HEK293T (cell line): ENCODE results near the gene SLC20A1.

Experiments
- CTCF ChIA-PET: fragments of 350-600 bp; formaldehyde crosslinking; extraction: SDS; loops from one replicate; lab custom pipeline; 2021; ENCODE audit warnings: antibody characterized with exemption, inconsistent platforms; lab: Yijun Ruan, JAX
- POLR2A ChIA-PET: fragments of 350-600 bp; formaldehyde crosslinking; extraction: SDS; loops from one replicate; lab custom pipeline; 2020; ENCODE audit warnings: antibody characterized with exemption, inconsistent platforms; lab: Yijun Ruan, JAX
- DNase-seq: peaks from one replicate; pipeline ENCODE4 v3.0.0; 2012; ENCODE audit warnings: mixed read lengths; ENCODE audit errors: extremely low spot score
- ARNT ChIP-seq: fragments of 450-650 bp; IDR thresholded peaks from 2 replicates; pipeline ENCODE4 v1.6.1; 2017; ENCODE audit warnings: mild to moderate bottlenecking
- BHLHE40 ChIP-seq: fragments of 450-650 bp; IDR thresholded peaks from 2 replicates; pipeline ENCODE4 v1.6.1; 2016; ENCODE audit warnings: mild to moderate bottlenecking, moderate library complexity, borderline replicate concordance
- CTBP1 ChIP-seq: fragments of 450-650 bp; IDR thresholded peaks from 2 replicates; pipeline ENCODE4 v1.6.1; 2016; ENCODE audit warnings: borderline replicate concordance
- ELF4 ChIP-seq: fragments of 450-650 bp; IDR thresholded peaks from 2 replicates; pipeline ENCODE4 v1.6.1; 2017; ENCODE audit warnings: antibody characterized with exemption
- FOXA1 ChIP-seq: fragments of 450-650 bp; IDR thresholded peaks from 2 replicates; pipeline ENCODE4 v1.6.1; 2016; ENCODE audit warnings: mild to moderate bottlenecking
- FOXK2 ChIP-seq: fragments of 450-650 bp; IDR thresholded peaks from 2 replicates; pipeline ENCODE4 v1.6.1; 2016; ENCODE audit warnings: mild to moderate bottlenecking
- FOXM1 ChIP-seq: fragments of 450-650 bp; IDR thresholded peaks from 2 replicates; pipeline ENCODE4 v1.6.1; 2017; ENCODE audit warnings: mild to moderate bottlenecking, borderline replicate concordance
- HDGF ChIP-seq: fragments of 450-650 bp; IDR thresholded peaks from 2 replicates; pipeline ENCODE4 v1.6.1; 2017; ENCODE audit warnings: antibody characterized with exemption, borderline replicate concordance
- L3MBTL2 ChIP-seq: fragments of 450-650 bp; conservative IDR thresholded peaks from 2 replicates; pipeline ENCODE4 v1.6.1; 2016; ENCODE audit warnings: mild to moderate bottlenecking
- LEF1 ChIP-seq: fragments of 450-650 bp; IDR thresholded peaks from 2 replicates; pipeline ENCODE4 v1.6.1; 2017; ENCODE audit warnings: mild to moderate bottlenecking, borderline replicate concordance
- NFRKB ChIP-seq: fragments of 450-650 bp; IDR thresholded peaks from 2 replicates; pipeline ENCODE4 v1.6.1; 2016; ENCODE audit warnings: mild to moderate bottlenecking, moderate library complexity
- SP1 ChIP-seq: fragments of 450-650 bp; IDR thresholded peaks from 2 replicates; pipeline ENCODE4 v1.6.1; 2017
- SUZ12 ChIP-seq: fragments of 450-650 bp; IDR thresholded peaks from 2 replicates; pipeline ENCODE4 v1.6.1; 2016; ENCODE audit warnings: mild to moderate bottlenecking
- TARDBP ChIP-seq: fragments of 450-650 bp; IDR thresholded peaks from 2 replicates; pipeline ENCODE4 v1.6.1; 2016
- ZNF384 ChIP-seq: fragments of 450-650 bp; IDR thresholded peaks from 2 replicates; pipeline ENCODE4 v1.6.1; 2016
- TF ChIP-seq, protein P1 (sequence below): fragments of 450-650 bp; IDR thresholded peaks from 2 replicates; pipeline ENCODE4 v1.6.1; 2016

Gene SLC20A1

DNA sequence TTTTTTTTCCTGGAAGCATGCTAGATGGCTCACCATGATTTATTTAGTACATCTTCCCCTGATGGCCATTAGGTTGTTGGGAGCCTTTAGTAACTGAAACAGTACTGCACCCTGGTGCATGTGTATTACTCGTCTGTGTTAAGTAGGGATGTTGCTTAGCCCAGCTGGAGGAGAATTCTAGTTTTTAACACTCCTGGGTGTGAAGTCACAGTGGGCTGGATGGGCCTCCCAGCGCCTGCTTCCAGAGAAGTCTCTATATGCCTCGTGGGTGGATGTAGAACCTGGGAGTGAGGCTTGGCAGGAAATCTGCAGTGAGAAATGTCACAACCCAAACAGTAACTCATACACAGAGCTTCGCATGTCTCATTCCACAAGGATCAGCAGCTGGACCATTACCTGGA lies 46.1 kb downstream of the SLC20A1 start:
- ChIA-PET CTCF (interaction anchor here (0.8 to 1.4 kb wide), 4 partner anchors 9 to 92 kb away, joined by 3 to 6 read pairs (median 4); no protein-coding TSS in a partner anchor), POLR2A (interaction anchor here (1.5 kb wide), 1 partner anchor 8 kb away, joined by 3 read pairs; no protein-coding TSS in a partner anchor)
- TF ChIP-seq NFRKB (no peak), SP1 (no peak), CTBP1 (no peak), ELF4 (no peak), ARNT (no peak), BHLHE40 (no peak), FOXA1 (no peak), ZNF384 (no peak), L3MBTL2 (no peak), LEF1 (no peak), FOXK2 (no peak), FOXM1 (no peak), HDGF (no peak)
- no peak for DNase-seq

DNA sequence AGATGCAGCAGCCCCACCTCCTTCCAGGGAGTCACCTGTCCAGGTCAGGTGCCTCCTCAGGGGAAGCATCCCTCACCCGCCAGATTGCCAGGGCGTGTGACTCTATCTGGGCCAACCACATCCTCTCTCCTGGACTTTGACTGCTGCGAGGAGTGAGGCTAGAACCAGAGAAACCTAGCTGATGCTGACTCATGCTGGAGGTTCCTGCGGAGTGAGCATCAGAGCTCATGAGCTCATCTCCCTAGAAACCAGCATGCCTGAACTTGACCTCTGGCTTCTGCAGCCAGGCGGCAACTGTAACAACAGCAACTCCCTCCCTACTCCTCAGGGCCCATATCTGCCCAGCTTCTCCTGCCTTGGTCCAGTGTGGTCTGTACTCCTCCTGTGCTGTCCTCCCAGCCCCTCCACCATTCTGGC lies 46.8 kb downstream of the SLC20A1 start:
- no peak for DNase-seq
- TF ChIP-seq HDGF, result no peak
- TF ChIP-seq ARNT, result no peak
- TF ChIP-seq FOXK2, result no peak
- no peak for TF ChIP-seq FOXA1
- no peak for TF ChIP-seq L3MBTL2
- no peak for TF ChIP-seq FOXM1
- no peak for TF ChIP-seq CTBP1
- no peak for TF ChIP-seq ZNF384
- TF ChIP-seq SP1, result no peak
- TF ChIP-seq, protein P1, sequence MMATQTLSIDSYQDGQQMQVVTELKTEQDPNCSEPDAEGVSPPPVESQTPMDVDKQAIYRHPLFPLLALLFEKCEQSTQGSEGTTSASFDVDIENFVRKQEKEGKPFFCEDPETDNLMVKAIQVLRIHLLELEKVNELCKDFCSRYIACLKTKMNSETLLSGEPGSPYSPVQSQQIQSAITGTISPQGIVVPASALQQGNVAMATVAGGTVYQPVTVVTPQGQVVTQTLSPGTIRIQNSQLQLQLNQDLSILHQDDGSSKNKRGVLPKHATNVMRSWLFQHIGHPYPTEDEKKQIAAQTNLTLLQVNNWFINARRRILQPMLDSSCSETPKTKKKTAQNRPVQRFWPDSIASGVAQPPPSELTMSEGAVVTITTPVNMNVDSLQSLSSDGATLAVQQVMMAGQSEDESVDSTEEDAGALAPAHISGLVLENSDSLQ, result no peak
- no peak for TF ChIP-seq BHLHE40
- TF ChIP-seq LEF1, result no peak
- no peak for TF ChIP-seq SUZ12
- TF ChIP-seq TARDBP, result no peak
- no peak for TF ChIP-seq ELF4
- POLR2A ChIA-PET, result interaction anchor here (1.5 kb wide), 1 partner anchor 9 kb away, joined by 3 read pairs; no protein-coding TSS in a partner anchor
- CTCF ChIA-PET, result interaction anchor here (0.6 to 1.2 kb wide), 4 partner anchors 9 to 92 kb away, joined by 3 to 4 read pairs (median 4); no protein-coding TSS in a partner anchor

DNA sequence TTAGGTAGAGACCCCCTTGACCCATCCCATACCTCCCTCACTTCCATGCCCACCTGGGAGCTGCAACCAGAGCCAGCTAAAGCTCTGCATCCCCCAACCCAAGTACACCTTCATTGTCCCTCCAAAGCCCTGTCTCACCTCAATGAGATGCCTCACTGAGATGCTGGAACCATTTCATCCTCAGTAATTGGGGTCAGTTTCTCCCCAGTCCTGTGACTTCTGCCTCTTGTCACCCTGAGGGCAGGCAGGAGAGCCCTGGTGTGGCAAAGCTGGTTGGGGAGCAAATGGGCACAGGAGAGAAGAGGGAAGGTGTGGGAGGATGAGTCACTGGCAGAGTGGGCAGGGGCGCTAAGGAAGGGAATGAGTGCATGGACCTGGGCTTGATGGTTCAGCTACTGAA lies 47.2 kb downstream of the SLC20A1 start:
- CTCF ChIA-PET, result interaction anchor here (0.6 to 1.2 kb wide), 5 partner anchors 8 to 93 kb away, joined by 3 to 4 read pairs (median 4); no protein-coding TSS in a partner anchor
- TF ChIP-seq TARDBP (no peak), NFRKB (no peak), CTBP1 (no peak), HDGF (no peak), ELF4 (no peak), FOXK2 (no peak)
- TF ChIP-seq, protein P1, result no peak
- POLR2A ChIA-PET, result interaction anchor here (1.5 kb wide), 1 partner anchor 9 kb away, joined by 3 read pairs; no protein-coding TSS in a partner anchor
- no peak for DNase-seq

DNA sequence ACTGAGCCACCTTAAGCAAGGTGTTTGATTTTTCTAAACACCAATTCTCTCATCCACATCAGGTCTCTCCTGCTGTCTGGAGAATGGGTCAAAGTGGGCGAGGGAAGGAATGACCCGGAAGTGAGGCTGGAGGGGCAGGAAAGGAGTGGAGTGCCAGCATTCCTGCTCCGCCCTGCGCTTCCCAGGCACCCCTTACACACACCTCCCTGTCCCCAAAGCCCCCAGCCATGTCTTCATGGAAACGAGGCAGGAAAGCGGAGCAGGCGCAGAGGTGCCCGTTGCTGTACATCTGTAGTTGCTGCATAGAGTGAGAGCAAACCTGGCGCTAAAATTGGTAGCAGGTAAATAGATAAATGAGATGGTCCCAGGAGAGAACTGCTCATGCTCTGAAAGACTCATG lies 47.9 kb downstream of the SLC20A1 start:
- DNase-seq, result no peak
- ChIA-PET CTCF (interaction anchor here (1.0 kb wide), 1 partner anchor 8 kb away, joined by 4 read pairs; no protein-coding TSS in a partner anchor), POLR2A (no interaction called here)
- TF ChIP-seq HDGF (no peak), TARDBP (no peak), ZNF384 (no peak), BHLHE40 (no peak), ELF4 (no peak), CTBP1 (no peak), L3MBTL2 (no peak), NFRKB (no peak), LEF1 (no peak), ARNT (no peak)
- TF ChIP-seq, protein P1, result no peak

DNA sequence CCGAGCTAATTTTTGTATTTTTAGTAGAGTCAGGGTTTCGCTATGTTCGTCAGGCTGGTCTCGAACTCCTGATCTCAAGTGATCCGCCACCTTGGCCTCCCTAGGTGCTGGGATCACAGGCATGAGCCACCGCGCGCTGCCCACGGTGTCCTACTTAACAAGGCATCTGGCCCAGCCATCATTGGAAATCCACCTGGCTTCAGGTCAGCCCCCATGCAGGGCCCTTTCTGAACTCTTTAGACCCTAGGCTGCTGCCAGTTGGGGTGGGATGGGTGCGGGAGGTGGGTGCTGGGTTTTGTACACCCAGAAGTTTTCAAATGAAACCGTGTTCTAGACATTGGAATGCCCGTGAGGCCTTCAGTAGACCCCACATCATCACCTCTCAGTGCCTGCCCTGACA lies 48.4 kb downstream of the SLC20A1 start:
- POLR2A ChIA-PET, result no interaction called here
- TF ChIP-seq SUZ12 (no peak), FOXK2 (no peak), TARDBP (no peak), HDGF (no peak), LEF1 (no peak), ZNF384 (no peak), SP1 (no peak), ELF4 (no peak), FOXA1 (no peak), BHLHE40 (no peak), NFRKB (no peak)
- TF ChIP-seq, protein P1, result no peak
- CTCF ChIA-PET, result interaction anchor here (1.0 kb wide), 1 partner anchor 9 kb away, joined by 4 read pairs; no protein-coding TSS in a partner anchor
- DNase-seq, result no peak
